GM18873 (cell line): ENCODE measurements around the gene PYHIN1.
"Not testable (repeated sequence)": the region's sequence is repeated elsewhere in the genome, so short reads cannot be mapped to it uniquely, and the experiment has no call there.

Experiments used
- ATAC-seq: cut with Tn5 transposase; IDR thresholded peaks from one replicate; pipeline ENCODE4 v1.9.1; 2021; ENCODE audit warnings: mild to moderate bottlenecking, moderate library complexity, moderate number of reproducible peaks; ENCODE audit not compliant: unreplicated experiment, low FRiP score

The PYHIN1 gene

GRCh38 chr1:158978730-158979129 lies 47.4 kb downstream of the PYHIN1 start:
- ATAC-seq: no peak

GRCh38 chr1:158979229-158979628 lies 47.9 kb downstream of the PYHIN1 start:
- no peak for ATAC-seq

- no peak for ATAC-seq
Measured at GRCh38 chr1:158983235-158983634, 51.9 kb downstream of the PYHIN1 start.

GRCh38 chr1:158984386-158984785 lies 53.0 kb downstream of the PYHIN1 start:
- ATAC-seq: no peak

GRCh38 chr1:158989424-158989823 lies 58.1 kb downstream of the PYHIN1 start:
- ATAC-seq: no peak

GRCh38 chr1:158992787-158993312 lies 61.5 kb downstream of the PYHIN1 start:
- no peak for ATAC-seq

GRCh38 chr1:158996998-158997397 lies 65.6 kb downstream of the PYHIN1 start:
- no peak for ATAC-seq

- ATAC-seq: no peak
Measured at GRCh38 chr1:158998037-158998780, 66.9 kb downstream of the PYHIN1 start.

- ATAC-seq: no peak
Measured at GRCh38 chr1:158998781-158999161, 67.4 kb downstream of the PYHIN1 start.

GRCh38 chr1:158999316-159000069 lies 68.1 kb downstream of the PYHIN1 start:
- no peak for ATAC-seq

- no peak for ATAC-seq
Measured at GRCh38 chr1:159000070-159000409, 68.7 kb downstream of the PYHIN1 start.

GRCh38 chr1:159000625-159001024 lies 69.3 kb downstream of the PYHIN1 start:
- no peak for ATAC-seq

- ATAC-seq: no peak
Measured at GRCh38 chr1:159005161-159005560, 73.8 kb downstream of the PYHIN1 start.

- no peak for ATAC-seq
Measured at GRCh38 chr1:159005676-159006075, 74.3 kb downstream of the PYHIN1 start.

GRCh38 chr1:159006210-159006807 lies 75.0 kb downstream of the PYHIN1 start:
- not testable (repeated sequence) for ATAC-seq

- no peak for ATAC-seq
Measured at GRCh38 chr1:159007726-159008125, 76.4 kb downstream of the PYHIN1 start.

- peak; percentile 64 for ATAC-seq
Measured at GRCh38 chr1:159008744-159009188, 77.4 kb downstream of the PYHIN1 start.

- ATAC-seq: no peak
Measured at GRCh38 chr1:159009287-159009686, 77.9 kb downstream of the PYHIN1 start.

- ATAC-seq: peak; percentile 61
Measured at GRCh38 chr1:159009704-159010361, 78.5 kb downstream of the PYHIN1 start, which contains the start of gene IFI16. TSS of gene IFI16 (plus strand) at chr1:159009907. CDS start at chr1:159014681, 4,774 bp downstream.

GRCh38 chr1:159010391-159010790 lies 79.0 kb downstream of the PYHIN1 start:
- no peak for ATAC-seq

GRCh38 chr1:159011001-159011400 lies 79.6 kb downstream of the PYHIN1 start:
- ATAC-seq: not testable (repeated sequence)
